RWPE1 (cell line): ENCODE measurements around the gene ARIH2.
A peak's percentile ranks its signal among the peaks of the same experiment; 100 is the strongest.

ENCODE experiments used
- CTCF ChIA-PET: fragments of 350-600 bp; sonication (Branson Sonifier 250); formaldehyde crosslinking; extraction: SDS; loops from one replicate; lab custom pipeline; 2021; lab: Yijun Ruan, JAX
- POLR2A ChIA-PET: fragments of 400-600 bp; formaldehyde crosslinking; extraction: SDS; loops from one replicate; lab custom pipeline; 2020; ENCODE audit warnings: antibody characterized with exemption; ENCODE audit not compliant: low non-redundant PET; lab: Yijun Ruan, JAX
- DNase-seq: peaks from one replicate; pipeline ENCODE4 v3.0.0; 2012; ENCODE audit warnings: low spot score
- H3K27ac ChIP-seq: fragments of 450-650 bp; 2 replicates; pipeline ENCODE4 v1.5.1; 2017
- CTCF ChIP-seq: fragments of 450-650 bp; conservative IDR thresholded peaks from 2 replicates; pipeline ENCODE4 v1.5.1; 2017; ENCODE audit warnings: low read depth, mild to moderate bottlenecking

The ARIH2 gene

DNA sequence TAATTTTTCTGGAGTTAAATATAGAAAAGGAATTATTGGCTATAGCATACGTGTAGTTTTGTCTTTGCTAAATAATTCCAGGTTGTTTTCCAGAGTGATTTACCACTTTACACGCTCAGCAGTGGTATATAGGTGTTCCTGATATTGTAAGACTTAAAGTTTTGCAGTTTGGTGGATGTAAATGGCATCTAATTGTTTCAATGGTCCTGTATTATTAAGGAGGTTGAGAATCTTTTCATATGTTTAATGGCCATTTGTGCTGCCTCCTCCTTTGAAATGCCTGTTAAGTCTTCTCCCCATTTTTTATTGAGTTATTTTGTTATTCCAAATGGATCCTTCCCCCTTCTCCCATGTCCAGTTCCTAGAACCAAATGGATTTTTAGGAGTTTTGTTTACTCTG lies 44.9 kb downstream of the ARIH2 start:
- DNase-seq: no peak
- no peak overlapping the region for H3K27ac ChIP-seq
- no peak for TF ChIP-seq CTCF
- ChIA-PET POLR2A (no interaction called here), CTCF (no interaction called here)

GRCh38 chr3:48966367-48966766 lies 47.7 kb downstream of the ARIH2 start:
- H3K27ac ChIP-seq: no peak overlapping the region
- POLR2A ChIA-PET: no interaction called here
- CTCF ChIA-PET: no interaction called here
- DNase-seq: no peak
- TF ChIP-seq CTCF: no peak

DNA sequence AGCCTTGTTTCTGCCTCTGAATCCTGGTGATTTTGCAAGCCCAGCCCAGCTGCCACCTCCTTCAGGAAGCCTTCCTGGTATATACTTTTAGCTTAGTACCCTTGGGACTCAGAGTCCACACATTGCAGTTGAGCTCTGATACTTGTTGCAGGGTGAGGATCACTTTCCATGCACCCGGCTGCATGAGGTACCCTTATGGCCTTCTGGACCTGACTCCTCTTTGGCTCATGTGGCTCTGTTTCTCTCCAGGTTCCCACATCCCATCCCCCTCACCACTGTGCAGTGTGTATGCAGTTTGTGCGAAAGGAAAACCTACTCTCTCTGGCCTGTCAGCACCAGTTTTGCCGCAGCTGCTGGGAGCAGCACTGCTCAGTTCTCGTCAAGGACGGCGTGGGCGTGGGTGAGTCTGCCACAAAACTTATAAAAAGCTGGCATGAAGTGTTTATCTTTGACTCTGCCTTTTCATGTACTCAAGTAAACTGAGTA lies 48.3 kb downstream of the ARIH2 start:
- CTCF ChIA-PET: interaction anchor here (0.6 kb wide), 1 partner anchor 15 kb away, joined by 4 read pairs; no protein-coding TSS in a partner anchor
- no peak for TF ChIP-seq CTCF
- DNase-seq: no peak
- peak overlapping the region; percentile 31; the same call in 1 of the 2 replicates for H3K27ac ChIP-seq
- POLR2A ChIA-PET: no interaction called here

- CTCF ChIA-PET: no interaction called here
- H3K27ac ChIP-seq: no peak overlapping the region
- DNase-seq: no peak
- TF ChIP-seq CTCF: no peak
- POLR2A ChIA-PET: no interaction called here
These were observed 51.9 kb downstream of the ARIH2 start for GRCh38 chr3:48970586-48970985.

DNA sequence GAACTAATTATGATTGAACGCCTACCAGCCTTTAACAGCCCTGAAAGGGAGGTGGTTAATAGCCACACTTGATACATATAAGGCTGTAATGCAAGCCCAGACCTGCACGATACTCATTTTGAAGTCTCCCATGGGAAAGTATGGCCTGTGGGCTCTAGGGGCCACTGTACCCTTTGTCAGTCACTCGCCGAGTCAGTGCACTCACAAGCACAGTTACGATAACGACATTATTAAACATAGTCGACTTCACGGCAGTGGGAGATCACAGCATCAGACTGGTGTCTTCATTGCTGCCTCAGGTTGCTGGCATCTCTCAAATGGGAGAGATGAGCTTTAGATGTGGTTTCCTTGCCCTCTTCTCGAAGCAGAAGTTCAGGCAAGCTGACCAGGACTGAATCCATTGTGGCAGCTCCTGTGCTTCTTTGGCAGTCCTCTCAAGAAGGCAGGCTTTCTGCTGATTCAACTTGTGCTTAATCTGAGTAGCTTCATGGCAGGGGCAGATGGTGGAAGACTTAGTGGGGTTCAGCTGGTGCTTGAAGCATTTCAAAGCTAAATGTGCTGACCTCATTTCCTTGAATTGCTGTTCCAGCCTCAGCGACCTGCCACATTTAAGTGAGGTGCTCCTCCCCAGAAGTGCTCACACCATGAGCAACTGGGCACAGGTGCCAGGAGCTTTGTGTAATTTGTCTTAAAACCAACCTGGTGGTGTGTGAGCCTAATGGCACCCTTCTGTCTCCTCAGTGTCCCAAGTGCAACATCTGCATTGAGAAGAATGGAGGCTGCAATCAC lies 55.6 kb downstream of the ARIH2 start:
- peak overlapping the region; percentile 29 for H3K27ac ChIP-seq
- TF ChIP-seq CTCF: no peak
- POLR2A ChIA-PET: no interaction called here
- no peak for DNase-seq
- CTCF ChIA-PET: no interaction called here

GRCh38 chr3:48979451-48979850 lies 60.8 kb downstream of the ARIH2 start:
- POLR2A ChIA-PET: no interaction called here
- CTCF ChIA-PET: interaction anchor here (0.6 kb wide), 2 partner anchors 46 to 933 kb away, joined by 3 to 5 read pairs; no protein-coding TSS in a partner anchor

More at GRCh38 chr3:48979451-48979850, 60.8 kb downstream of the ARIH2 start:
- no peak for TF ChIP-seq CTCF
- no peak for DNase-seq
- H3K27ac ChIP-seq: no peak overlapping the region
